PC-3 (cell line): Measurements from ENCODE around the gene GLB1L. TPM values are rescaled to one million over a fixed set of nuclear protein-coding genes. Genes with fewer than 3 reads are reported as not detected.

Experiments used
- ATAC-seq: fragments of 200-7000 bp; cut with Tn5 transposase; 2 replicates; pipeline ENCODE4 v1.9.1; 2020; ENCODE audit warnings: mild to moderate bottlenecking, moderate library complexity
- BruUV-seq: library from RNA; stranded (reverse); fragments of 400-500 nt; replicated peaks from 2 replicates; lab custom pipeline; 2021; lab: Mats Ljungman, UMichigan
- CTCF ChIA-PET: fragments of 300-600 bp; sonication (Branson Sonifier 250); formaldehyde crosslinking; loops from one replicate; lab custom pipeline; 2022; ENCODE audit warnings: antibody characterized with exemption; lab: Charles Lee
- POLR2A ChIA-PET: fragments of 300-600 bp; sonication (Branson Sonifier 250); formaldehyde crosslinking; loops from one replicate; lab custom pipeline; 2022; ENCODE audit warnings: antibody characterized with exemption; ENCODE audit not compliant: unreplicated experiment; lab: Charles Lee
- DNase-seq: peaks from one replicate; pipeline ENCODE4 v3.0.0-alpha.2; 2015
- H2AFZ ChIP-seq: fragments of 300-600 bp; sonication (generic); 2 replicates; pipeline ENCODE4 v1.6.0; 2016; ENCODE audit warnings: antibody characterized with exemption, low read length
- H3F3A ChIP-seq: fragments of 300-600 bp; sonication (generic); one replicate; pipeline ENCODE4 v1.6.0; 2017; ENCODE audit warnings: antibody characterized with exemption, low read length, control low read depth, mild to moderate bottlenecking; ENCODE audit not compliant: unreplicated experiment
- H3K27ac ChIP-seq: fragments of 300-600 bp; sonication (generic); 2 replicates; pipeline ENCODE4 v1.5.1; 2016; ENCODE audit warnings: mild to moderate bottlenecking, low read length
- H3K27me3 ChIP-seq: fragments of 300-600 bp; sonication (generic); 2 replicates; pipeline ENCODE4 v1.6.1; 2016; ENCODE audit warnings: low read length, mixed read lengths
- H3K36me3 ChIP-seq: fragments of 300-600 bp; sonication (generic); 2 replicates; pipeline ENCODE4 v1.6.1; 2016; ENCODE audit warnings: low read depth, mixed run types, low read length, mixed read lengths
- H3K4me1 ChIP-seq: fragments of 300-600 bp; sonication (generic); 2 replicates; pipeline ENCODE4 v1.5.1; 2016; ENCODE audit warnings: low read length; ENCODE audit not compliant: insufficient read depth
- H3K4me2 ChIP-seq: fragments of 300-600 bp; sonication (generic); 2 replicates; pipeline ENCODE4 v1.6.0; 2016; ENCODE audit warnings: low read length
- H3K4me3 ChIP-seq: fragments of 300-600 bp; sonication (generic); 2 replicates; pipeline ENCODE4 v1.5.1; 2016; ENCODE audit warnings: mild to moderate bottlenecking, low read length, mixed read lengths
- H3K79me2 ChIP-seq: fragments of 300-600 bp; sonication (generic); 2 replicates; pipeline ENCODE4 v1.6.1; 2017; ENCODE audit warnings: low read length, mixed read lengths
- H3K9ac ChIP-seq: fragments of 300-600 bp; sonication (generic); 2 replicates; pipeline ENCODE4 v1.6.0; 2016; ENCODE audit warnings: mild to moderate bottlenecking, low read length
- H3K9me2 ChIP-seq: fragments of 300-600 bp; sonication (generic); replicated peaks from 2 replicates; pipeline ENCODE4 v1.6.1; 2016; ENCODE audit warnings: mixed run types, low read length, mixed read lengths
- H3K9me3 ChIP-seq: fragments of 300-600 bp; sonication (generic); 2 replicates; pipeline ENCODE4 v1.6.1; 2016; ENCODE audit warnings: low read length, mixed read lengths
- H4K20me1 ChIP-seq: fragments of 300-600 bp; sonication (generic); 2 replicates; pipeline ENCODE4 v1.6.1; 2016; ENCODE audit warnings: low read length, mixed read lengths
- CTCF ChIP-seq: fragments of 300-600 bp; sonication (generic); conservative IDR thresholded peaks from 2 replicates; pipeline ENCODE4 v1.5.1; 2017; ENCODE audit warnings: antibody characterized with exemption, low read depth, mild to moderate bottlenecking, low read length
- EZH2 ChIP-seq: fragments of 300-600 bp; sonication (generic); IDR thresholded peaks from one replicate; pipeline ENCODE4 v1.6.1; 2017; ENCODE audit warnings: antibody characterized with exemption, mild to moderate bottlenecking, low read length; ENCODE audit not compliant: unreplicated experiment
- EZH2phosphoT487 ChIP-seq: fragments of 300-600 bp; sonication (generic); IDR thresholded peaks from 2 replicates; pipeline ENCODE4 v1.6.1; 2018; ENCODE audit warnings: mild to moderate bottlenecking, antibody characterized with exemption, low read length, borderline replicate concordance
- intact Hi-C: fragments of 100-400 bp; cut with micrococcal nuclease; formaldehyde crosslinking; loops from 2 replicates; pipeline ENCODE4 v1.9.0; 2023
- total RNA-seq: library from RNA; depleted of rRNA; stranded (reverse); fragments of >200 nt; gene quantifications from 2 replicates; pipeline ENCODE4 v1.2.3, GENCODE V29; 2014

Gene GLB1L
- total RNA-seq, 1 experiment from 2014 or later, result 6.0 TPM

GRCh38 chr2:219286436-219287115 is 41.3 kb upstream of the GLB1L start:
- Histone ChIP-seq H4K20me1 (no peaks in the 10 kb centered on the region), H3K27ac (no peak overlapping the region), H3K36me3 (peaks cover 3% of the 10 kb centered on the region; the same call in 1 of the 2 replicates), H3K4me2 (no peak overlapping the region), H3K27me3 (no peaks in the 10 kb centered on the region), H3F3A (no peaks in the 10 kb centered on the region), H3K4me3 (no peak overlapping the region), H3K4me1 (peaks cover 11% of the 10 kb centered on the region), H2AFZ (no peak overlapping the region), H3K9me3 (no peaks in the 10 kb centered on the region), H3K9ac (no peak overlapping the region), H3K9me2 (no peaks in the 10 kb centered on the region), H3K79me2 (no peaks in the 10 kb centered on the region)
- intact Hi-C loops, result no loop called here
- ATAC-seq (no peak), DNase-seq (no peak)
- CTCF ChIA-PET, result interaction anchor here (0.5 kb wide), 1 partner anchor 112 kb away, joined by 3 read pairs; no protein-coding TSS in a partner anchor
- POLR2A ChIA-PET, result no interaction called here
- TF ChIP-seq EZH2phosphoT487 (no peak), CTCF (no peak), EZH2 (no peak)
- BruUV-seq, result TSS peak; percentile 42

- POLR2A ChIA-PET, result no interaction called here
- no peaks in the 10 kb centered on the region for H3K9me3 ChIP-seq
- ATAC-seq, result no peak
- no peaks in the 10 kb centered on the region for H4K20me1 ChIP-seq
- no peaks in the 10 kb centered on the region for H3K27me3 ChIP-seq
- intact Hi-C loops, result no loop called here
- CTCF ChIA-PET, result interaction anchor here (0.5 kb wide), 1 partner anchor 113 kb away, joined by 3 read pairs; no protein-coding TSS in a partner anchor
- H3K27ac ChIP-seq, result no peak overlapping the region
- H3K36me3 ChIP-seq, result peaks cover 3% of the 10 kb centered on the region; the same call in 1 of the 2 replicates
- TF ChIP-seq EZH2 (no peak), CTCF (no peak), EZH2phosphoT487 (no peak)
- no peak overlapping the region for H3K4me3 ChIP-seq
- H3K79me2 ChIP-seq, result no peaks in the 10 kb centered on the region
- no peak overlapping the region for H2AFZ ChIP-seq
- H3K4me2 ChIP-seq, result no peak overlapping the region
- peaks cover 11% of the 10 kb centered on the region for H3K4me1 ChIP-seq
- no peak overlapping the region for H3K9ac ChIP-seq
- H3F3A ChIP-seq, result no peaks in the 10 kb centered on the region
- no TSS peak for BruUV-seq
- no peaks in the 10 kb centered on the region for H3K9me2 ChIP-seq
- no peak for DNase-seq
Observed at GRCh38 chr2:219285894-219286425, 40.7 kb upstream of the GLB1L start.

- Histone ChIP-seq H3K9ac (no peak overlapping the region), H3K4me1 (peaks cover 12% of the 10 kb centered on the region), H4K20me1 (no peaks in the 10 kb centered on the region), H3K27ac (no peak overlapping the region), H2AFZ (no peak overlapping the region), H3K9me3 (no peaks in the 10 kb centered on the region), H3F3A (no peaks in the 10 kb centered on the region), H3K79me2 (peaks cover 3% of the 10 kb centered on the region), H3K9me2 (no peaks in the 10 kb centered on the region), H3K4me2 (no peak overlapping the region), H3K27me3 (no peaks in the 10 kb centered on the region), H3K4me3 (no peak overlapping the region), H3K36me3 (peaks cover 3% of the 10 kb centered on the region; the same call in 1 of the 2 replicates)
- POLR2A ChIA-PET, result no interaction called here
- CTCF ChIA-PET, result no interaction called here
- TF ChIP-seq EZH2 (no peak), CTCF (no peak), EZH2phosphoT487 (no peak)
- no peak for ATAC-seq
- no TSS peak for BruUV-seq
- intact Hi-C loops, result no loop called here
- no peak for DNase-seq
Observed at GRCh38 chr2:219285373-219285735, 40.1 kb upstream of the GLB1L start.
